GM08714 (cell line): ENCODE measurements around the gene IVL.

Source experiments
- H3K4me3 ChIP-seq: fragments of 200-500 bp; sonication (Bioruptor generic); 2 replicates; pipeline ENCODE4 v1.5.1; 2014; ENCODE audit warnings: mild to moderate bottlenecking, low read length, inconsistent platforms
- ZNF274 ChIP-seq: IDR thresholded peaks from 2 replicates; pipeline ENCODE4 v1.6.1; 2012; ENCODE audit warnings: mild to moderate bottlenecking, low read depth, low read length

The IVL gene

DNA sequence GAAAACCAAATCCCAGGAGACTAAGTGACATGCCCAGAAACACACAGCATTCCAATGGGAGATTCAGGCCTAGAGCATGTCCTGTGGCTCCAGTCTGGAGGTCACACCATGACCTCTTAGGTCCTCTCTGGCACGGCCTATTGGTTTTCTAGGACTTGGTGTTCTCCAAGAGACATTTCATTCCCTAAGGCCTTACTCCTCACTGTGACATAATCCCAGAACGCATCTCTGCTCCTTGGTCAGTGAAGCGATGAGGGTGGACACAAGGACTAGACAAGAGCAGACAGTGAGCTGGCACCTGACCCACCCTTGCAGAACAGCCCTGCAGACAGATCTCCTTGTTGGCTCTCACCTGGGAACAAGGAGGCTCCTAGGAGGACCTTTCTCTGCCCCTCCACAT lies 860 bp downstream of the IVL start:
- H3K4me3 ChIP-seq, result no peak overlapping the region
- no peak for TF ChIP-seq ZNF274

GRCh38 chr1:152912471-152912870 lies 4.1 kb downstream of the IVL start:
- no peak for TF ChIP-seq ZNF274
- H3K4me3 ChIP-seq, result no peak overlapping the region

GRCh38 chr1:152912900-152913299 lies 4.6 kb downstream of the IVL start:
- TF ChIP-seq ZNF274, result no peak
- no peak overlapping the region for H3K4me3 ChIP-seq

DNA sequence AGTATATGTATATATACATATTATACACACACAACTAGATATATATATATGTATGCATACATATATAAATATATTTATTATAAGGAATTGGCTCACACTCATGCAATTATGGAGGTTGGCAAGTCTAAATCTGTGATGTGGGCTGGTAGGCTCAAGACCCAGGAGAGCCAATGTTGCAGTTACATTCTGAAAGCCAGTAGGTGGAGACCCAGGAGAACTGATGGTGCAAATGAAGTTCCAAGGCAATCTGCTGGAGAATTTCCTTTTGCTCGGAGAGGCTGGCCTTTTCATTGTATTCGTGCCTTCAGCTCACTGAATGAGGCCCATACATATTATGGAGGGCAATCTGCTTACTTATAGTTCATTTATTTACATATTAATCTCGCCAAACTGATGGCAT lies 9.4 kb downstream of the IVL start:
- TF ChIP-seq ZNF274, result no peak
- H3K4me3 ChIP-seq, result no peak overlapping the region

DNA sequence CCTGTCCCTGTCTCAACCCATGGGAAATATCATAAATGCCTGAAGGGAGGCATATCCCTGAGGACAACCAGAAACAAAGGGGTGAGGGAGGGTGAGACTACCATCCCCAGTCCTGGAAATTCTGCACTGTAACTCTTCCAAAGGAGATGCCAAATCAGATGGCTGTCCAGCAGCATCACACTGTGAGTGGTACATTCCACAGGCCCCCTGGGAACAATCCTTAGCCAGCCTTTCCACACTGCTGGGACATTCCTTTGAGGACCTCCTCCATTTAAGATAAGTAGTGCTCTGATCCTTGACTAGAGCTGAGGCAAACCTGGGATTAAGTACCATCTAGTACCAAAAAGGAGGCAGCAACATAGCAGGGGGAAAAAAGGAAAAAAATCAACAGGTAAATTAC lies 10.7 kb downstream of the IVL start:
- no peak overlapping the region for H3K4me3 ChIP-seq

GRCh38 chr1:152924191-152924590 lies 15.8 kb downstream of the IVL start:
- no peak for TF ChIP-seq ZNF274
- H3K4me3 ChIP-seq, result no peak overlapping the region

More for the DNA sequence above, 10.7 kb downstream of the IVL start:
- no peak for TF ChIP-seq ZNF274

DNA sequence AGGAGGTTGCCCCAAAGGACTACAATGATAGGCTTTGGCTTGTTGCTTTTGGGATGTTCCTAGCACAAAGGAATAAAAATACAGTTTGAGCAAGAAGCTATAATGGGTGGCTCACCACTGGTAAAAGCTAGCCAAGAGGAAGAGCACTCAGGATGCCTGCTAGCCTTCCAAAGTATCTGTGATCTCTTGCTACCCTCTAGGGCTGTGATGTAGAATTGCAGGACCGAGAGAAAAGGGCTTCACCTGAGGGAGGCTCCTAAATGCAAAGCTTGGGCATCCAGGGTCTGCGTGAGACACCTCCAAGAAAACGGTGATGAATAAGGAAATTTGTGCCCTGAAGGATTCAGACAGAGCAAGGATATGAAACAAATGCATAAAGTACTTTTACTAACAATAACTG lies 17.7 kb downstream of the IVL start:
- TF ChIP-seq ZNF274, result no peak
- H3K4me3 ChIP-seq, result no peak overlapping the region

- H3K4me3 ChIP-seq, result no peak overlapping the region
- TF ChIP-seq ZNF274, result no peak
Observed at GRCh38 chr1:152928671-152929070, 20.3 kb downstream of the IVL start.

DNA sequence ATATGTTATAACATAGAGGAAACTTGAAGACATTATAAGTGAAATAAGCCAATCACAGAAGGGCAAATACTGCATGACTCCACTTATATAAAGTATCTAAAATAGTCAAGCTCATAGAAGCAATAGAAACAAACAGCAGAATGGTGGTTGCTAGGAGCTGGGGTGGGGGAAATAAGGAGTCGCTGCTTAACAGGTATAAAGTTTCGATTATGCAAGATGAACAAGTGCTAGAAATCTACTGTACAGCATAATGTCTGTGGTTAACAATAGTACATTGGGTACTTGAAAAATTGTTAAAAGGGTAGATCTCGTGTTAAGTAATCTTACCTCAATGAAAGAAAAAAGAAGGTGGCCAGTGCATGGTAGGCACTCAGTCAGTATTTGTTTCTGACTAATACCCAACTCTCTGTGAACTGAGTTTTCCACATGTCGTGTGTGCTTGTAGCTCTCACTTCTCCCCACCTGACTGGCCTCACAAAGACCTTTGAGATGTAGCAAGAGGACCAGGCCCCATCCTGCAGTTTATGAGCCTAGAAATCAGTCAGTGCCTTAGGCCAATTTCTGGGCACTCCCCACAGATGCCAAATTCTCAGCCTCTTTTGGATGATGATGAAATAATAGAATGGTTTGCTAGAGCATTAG lies 23.9 kb downstream of the IVL start:
- TF ChIP-seq ZNF274, result no peak
- H3K4me3 ChIP-seq, result no peak overlapping the region

- no peak for TF ChIP-seq ZNF274
- no peak overlapping the region for H3K4me3 ChIP-seq
Observed at GRCh38 chr1:152933196-152933595, 24.9 kb downstream of the IVL start.

- H3K4me3 ChIP-seq, result no peak overlapping the region
- TF ChIP-seq ZNF274, result no peak
Observed at GRCh38 chr1:152940614-152941013, 32.3 kb downstream of the IVL start.

GRCh38 chr1:152941037-152941711 lies 32.8 kb downstream of the IVL start:
- no peak overlapping the region for H3K4me3 ChIP-seq
- TF ChIP-seq ZNF274, result no peak

GRCh38 chr1:152942161-152942560 lies 33.8 kb downstream of the IVL start:
- no peak for TF ChIP-seq ZNF274
- no peak overlapping the region for H3K4me3 ChIP-seq

GRCh38 chr1:152946248-152946647 lies 37.9 kb downstream of the IVL start:
- H3K4me3 ChIP-seq, result no peak overlapping the region
- no peak for TF ChIP-seq ZNF274

DNA sequence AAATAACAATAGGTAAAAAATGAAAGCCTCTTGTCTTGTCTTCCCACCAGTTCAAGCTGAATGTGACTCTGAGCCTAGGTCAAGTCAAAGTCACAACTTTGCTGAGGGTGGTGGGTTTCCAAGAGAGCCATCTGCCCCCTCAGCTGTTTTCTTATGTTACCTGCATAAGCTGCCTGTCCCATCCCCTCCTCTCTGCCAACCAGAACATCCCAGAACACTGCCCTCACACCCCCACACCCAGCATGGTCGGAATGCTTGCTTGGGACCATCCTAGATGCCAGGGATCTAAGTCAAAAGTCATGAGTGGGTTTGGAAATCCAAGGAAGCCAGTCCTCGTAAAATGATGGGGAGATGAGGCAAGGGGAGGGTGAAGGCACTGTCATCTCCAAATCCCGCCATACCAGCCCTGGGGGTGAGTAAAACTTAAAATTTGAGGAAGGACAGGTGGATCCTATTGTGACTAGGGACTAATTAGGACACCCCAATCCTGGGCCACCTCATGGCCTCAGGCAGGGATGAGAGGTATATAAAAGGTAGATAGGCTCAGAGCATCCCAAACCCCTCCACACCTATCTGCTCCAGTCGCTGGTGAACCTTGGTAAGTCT lies 38.4 kb downstream of the IVL start, which contains the start of gene SPRR5:
Gene SPRR5, plus strand, starts transcription at position 556 of the 606 bp plus-strand sequence. CDS start 1,349 bp downstream, outside the sequence.
- H3K4me3 ChIP-seq, result no peak within 1 kb of the TSS
- TF ChIP-seq ZNF274, result no peak

GRCh38 chr1:152951711-152952110 lies 43.4 kb downstream of the IVL start:
- no peak overlapping the region for H3K4me3 ChIP-seq
- no peak for TF ChIP-seq ZNF274
